ENCODE results near the gene LTBP1.
"Not testable (repeated sequence)": the region's sequence is repeated elsewhere in the genome, so short reads cannot be mapped to it uniquely, and the experiment has no call there.

The LTBP1 gene

GRCh38 chr2:33158482-33159003 is 211.8 kb downstream of the LTBP1 start:
- DNase-seq = no peak

GRCh38 chr2:33160191-33160590 is 213.4 kb downstream of the LTBP1 start:
- DNase-seq = no peak

- DNase-seq = no peak
Measured at GRCh38 chr2:33166287-33166881, 219.6 kb downstream of the LTBP1 start.

DNA sequence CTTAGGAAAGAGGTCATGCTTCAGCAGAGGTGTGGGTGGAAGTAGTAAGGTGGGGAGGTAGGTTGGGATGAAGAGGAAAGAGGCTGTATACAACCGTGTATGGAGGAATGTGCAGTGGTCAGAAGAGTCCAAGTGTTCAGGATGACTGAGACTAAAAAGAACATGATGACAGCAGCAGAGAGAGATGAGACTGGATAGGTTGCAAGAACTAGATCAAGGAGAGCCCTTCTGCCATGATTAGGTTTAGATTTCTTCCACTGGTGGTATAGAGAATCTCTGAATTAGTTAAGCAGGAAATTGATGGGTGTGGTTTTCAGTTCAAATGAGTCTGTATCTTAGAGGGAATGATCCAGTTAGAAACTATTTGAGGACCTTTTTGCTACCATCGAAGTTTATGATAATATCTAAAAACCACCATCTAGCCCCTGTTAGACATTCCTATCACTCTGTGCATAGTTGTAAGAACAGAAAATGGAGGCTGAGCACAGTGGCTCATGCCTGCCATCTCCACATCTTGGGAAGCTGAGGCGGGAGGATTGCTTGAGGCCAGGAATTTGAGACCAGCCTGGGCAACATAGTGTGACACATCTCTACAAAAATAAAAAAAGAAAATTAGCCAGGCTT is 221.0 kb downstream of the LTBP1 start:
- DNase-seq = no peak

DNA sequence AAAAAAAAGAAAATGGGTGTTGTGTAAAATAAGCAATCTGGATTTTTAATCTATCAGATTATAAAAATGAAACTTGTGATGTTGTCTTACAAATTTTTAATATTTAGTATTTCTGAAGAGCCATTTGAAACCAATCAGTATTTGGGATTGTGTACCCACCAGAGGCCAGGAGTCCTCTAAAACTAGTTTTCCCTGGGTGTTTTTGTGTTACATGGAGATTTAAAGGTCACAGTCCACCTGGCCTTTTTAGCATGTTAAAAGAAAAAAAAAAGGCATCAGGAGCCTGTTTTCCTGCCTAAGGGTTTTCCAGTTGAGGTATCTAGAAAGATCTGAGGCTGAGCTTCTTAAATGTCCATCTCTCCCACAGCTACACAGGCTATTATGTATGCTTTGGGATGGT is 221.7 kb downstream of the LTBP1 start:
- no peak for DNase-seq

DNA sequence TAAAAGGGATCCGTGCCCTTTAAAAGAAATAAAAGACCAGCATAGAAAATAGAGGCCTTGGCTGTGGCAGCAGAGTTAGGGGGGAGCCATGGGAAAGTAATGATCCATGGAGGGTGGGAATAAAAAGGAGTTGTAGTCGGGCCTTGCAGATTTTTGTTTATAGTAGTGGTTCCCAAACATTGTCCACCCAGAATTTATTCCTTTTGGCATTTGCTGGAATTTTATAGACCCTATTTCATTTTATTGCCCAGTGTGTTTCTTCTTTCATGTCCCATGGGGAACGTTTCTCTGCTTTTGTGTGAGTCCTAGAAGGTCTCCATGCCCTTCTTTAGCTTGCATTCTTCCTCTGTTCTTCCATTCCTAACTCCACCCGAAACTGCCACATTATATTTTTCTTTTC is 222.2 kb downstream of the LTBP1 start:
- no peak for DNase-seq

DNA sequence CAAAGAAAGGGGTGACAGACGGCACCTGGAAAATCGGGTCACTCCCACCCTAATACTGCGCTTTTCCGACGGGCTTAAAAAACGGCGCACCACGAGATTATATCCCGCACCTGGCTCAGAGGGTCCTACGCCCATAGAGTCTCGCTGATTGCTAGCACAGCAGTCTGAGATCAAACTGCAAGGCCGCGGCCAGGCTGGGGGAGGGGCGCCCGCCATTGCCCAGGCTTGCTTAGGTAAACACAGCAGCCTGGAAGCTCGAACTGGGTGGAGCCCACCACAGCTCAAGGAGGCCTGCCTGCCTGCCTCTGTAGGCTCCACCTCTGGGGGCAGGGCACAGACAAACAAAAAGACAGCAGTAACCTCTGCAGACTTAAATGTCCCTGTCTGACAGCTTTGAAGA is 223.5 kb downstream of the LTBP1 start:
- DNase-seq = not testable (repeated sequence)

DNA sequence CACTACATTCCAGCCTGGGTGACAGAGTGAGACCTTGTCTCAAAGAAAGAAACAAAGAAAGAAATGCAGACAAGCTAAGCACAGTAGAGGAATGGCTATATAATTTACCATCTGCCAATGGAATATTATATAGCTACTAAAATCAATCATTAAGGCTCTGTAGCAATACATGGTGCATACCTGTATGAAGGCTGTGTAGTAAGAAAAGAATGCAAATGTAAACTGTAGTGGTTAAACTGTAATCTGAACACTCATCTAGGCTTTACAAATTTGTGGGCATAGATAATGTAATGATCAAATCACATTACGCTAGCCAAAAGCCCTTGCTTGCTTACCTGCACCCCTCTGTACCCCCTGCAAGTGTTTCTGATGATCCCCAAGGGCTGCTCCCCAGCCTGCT is 230.9 kb downstream of the LTBP1 start:
- DNase-seq = no peak

GRCh38 chr2:33178209-33178608 is 231.5 kb downstream of the LTBP1 start:
- no peak for DNase-seq

GRCh38 chr2:33180915-33181314 is 234.2 kb downstream of the LTBP1 start:
- DNase-seq = no peak

DNA sequence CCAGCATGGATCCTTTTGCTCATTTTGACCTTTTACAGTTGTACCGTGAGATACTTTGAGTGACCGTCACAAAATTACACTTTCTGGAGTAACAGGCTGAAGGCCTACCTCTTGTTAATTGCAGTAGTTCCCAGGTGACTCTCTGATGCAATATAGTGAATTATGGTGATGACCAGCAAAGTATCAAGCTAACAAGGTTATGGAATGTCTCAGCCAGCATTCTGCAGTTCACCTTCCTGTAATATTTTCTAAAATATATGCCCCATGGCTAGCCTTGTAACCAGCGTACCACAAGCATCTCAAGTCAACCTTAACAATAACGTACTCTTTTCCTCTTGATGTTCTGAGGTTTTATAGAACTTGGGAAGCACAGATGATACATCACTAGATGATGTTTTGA is 234.7 kb downstream of the LTBP1 start:
- no peak for DNase-seq

DNA sequence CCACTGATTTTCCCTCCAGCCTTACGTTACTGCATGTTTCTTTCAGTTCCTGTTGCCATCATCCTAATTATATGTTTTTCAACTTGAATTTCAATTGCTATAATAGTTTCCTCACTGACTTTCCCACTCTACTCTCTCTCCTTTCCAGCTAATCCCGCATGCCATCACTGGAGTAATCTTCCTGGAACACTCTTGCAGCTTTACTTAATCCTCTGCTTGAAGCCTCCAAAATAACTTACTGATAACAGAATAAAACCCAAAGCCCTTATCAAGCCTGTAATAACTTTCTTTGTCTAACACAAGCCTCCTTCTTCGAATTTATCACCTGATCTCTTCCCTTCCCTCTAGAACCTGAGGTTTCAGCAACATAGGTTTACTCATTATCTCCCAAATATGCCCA is 237.3 kb downstream of the LTBP1 start:
- no peak for DNase-seq

DNA sequence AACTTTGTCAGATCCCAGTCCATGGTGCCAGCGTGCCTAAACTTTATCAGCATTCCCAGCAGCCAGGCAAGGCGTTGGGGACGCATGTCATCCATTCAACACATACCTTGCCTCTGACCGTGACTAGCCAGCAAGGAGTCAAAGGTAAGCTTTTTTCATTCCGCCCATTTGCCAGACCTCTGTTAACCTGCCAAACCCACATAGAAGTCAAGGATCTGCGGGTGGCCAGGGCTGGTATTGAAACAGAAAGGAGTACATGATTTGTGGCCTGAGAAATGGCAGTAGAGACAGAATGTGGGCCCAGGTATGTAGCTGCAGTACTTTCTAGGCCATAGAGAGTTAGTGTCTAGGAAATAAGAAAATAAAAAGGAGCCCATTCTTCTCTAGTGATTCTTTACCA is 240.2 kb downstream of the LTBP1 start:
- DNase-seq = no peak

GRCh38 chr2:33188799-33189198 is 242.0 kb downstream of the LTBP1 start:
- no peak for DNase-seq

DNA sequence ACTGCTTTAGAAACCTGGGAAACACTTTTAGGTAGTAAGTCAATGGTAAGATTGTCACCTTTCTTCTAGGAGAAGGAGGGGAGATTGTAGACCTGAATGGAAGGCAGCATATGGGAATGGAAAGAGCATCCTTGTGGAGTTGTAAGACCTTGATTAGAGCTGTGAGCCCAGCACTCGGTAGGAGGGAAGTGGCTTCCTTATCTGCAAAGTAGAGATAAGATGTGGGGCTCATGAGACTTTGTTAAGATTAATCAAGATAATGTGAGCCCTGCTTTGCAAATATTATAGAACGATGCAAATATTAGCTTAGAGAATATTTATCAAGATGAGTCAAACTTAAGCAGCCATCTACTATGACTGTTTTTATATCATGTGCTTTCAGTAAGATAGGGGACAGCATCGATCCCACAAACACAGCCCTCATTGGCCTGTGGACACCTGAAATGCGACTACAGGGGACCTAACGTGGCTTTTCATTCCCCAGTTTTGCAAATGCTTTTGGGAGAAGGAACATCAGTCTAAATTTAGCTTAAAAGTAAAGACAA is 243.7 kb downstream of the LTBP1 start:
- DNase-seq = no peak

DNA sequence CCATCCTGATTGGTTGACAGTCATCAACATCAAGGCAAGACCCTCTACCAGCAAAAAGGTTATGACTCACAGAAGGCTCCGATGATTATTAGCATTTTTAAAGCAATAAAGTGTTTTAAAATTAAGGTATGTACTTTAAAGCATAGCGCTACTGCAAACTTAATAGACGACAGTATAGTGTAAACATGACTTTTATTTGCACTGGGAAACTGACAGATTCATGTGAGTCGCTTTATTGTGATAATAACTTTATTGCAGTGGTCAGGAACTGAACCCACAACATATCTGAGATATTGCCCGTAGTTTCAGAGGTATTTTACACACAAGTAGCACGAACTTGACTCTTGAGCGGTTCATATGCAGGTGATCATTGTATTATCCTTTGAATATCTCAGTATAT is 249.1 kb downstream of the LTBP1 start:
- DNase-seq = no peak

DNA sequence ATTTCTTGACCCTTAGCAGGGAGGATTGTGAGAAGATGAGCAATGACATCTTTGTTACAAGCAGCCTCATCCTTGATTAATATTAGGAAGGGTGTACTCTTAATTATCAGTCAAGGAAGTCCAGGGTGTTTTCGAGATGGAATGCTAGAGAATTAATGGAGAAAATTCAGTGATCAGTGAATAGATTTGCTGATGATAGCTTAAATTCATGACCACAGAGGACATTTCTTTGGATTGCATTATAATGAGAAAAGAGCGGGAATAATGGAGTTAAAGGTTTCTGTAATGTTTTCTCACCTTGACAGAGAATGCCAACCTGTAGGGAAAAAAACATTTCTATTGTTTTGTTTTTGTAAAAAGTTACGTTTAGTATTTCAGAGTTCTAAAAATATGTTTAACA is 249.9 kb downstream of the LTBP1 start:
- DNase-seq = no peak

DNA sequence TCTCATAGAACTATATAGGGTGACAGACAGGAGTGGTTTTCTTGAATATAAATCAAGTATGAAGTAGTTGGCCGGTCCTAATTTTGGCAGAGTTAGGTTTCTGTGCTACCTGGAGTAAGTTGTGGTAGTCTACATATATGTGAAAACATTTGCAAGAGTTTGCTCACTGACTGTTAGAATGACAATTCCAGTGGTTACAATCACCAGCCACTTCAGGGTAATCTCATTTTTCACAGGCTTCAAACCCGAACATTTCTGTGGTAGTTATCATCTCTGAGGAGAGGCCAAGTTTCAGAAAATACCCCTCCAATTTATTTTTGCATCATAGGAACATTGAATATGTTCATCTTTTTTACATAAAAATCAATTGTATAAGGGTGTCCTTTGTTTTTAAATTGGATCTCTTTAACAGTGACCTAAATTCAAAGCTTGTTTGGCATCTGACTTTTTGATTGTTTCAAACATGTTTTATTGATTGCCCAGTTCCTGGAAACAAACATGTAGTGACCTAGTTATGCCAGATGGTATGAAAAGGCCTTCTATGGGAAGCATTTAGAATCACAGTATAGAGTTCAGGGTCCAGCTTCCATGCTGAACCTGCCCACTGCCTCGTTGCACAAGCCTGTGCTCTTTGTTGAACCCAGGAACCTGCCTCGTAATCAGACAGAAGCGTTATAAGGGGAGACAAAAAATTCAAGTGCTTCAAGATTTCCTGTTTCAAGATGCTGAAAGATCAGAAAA is 250.6 kb downstream of the LTBP1 start:
- no peak for DNase-seq

- DNase-seq = peak in 1 of 2 experiments; percentile 68
Measured at GRCh38 chr2:33202641-33203522, 256.1 kb downstream of the LTBP1 start.

DNA sequence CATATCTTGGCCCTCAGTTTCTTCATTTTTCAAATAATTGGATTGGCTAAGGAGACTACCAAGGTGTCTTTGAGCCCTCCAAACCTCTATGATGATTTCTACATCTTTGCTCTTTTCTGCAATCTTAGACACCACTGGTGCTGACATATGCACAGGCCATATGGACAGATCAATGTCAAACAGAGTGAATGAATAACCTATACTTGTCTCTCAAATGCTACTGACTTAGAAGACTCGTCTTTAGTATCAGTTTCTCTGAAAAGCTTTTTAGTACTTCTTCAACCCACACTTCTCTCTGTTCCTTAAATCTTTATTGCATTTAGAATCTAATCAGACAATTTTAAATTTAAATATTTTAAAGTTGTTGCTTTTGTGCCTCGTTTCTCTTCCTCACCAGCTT is 258.2 kb downstream of the LTBP1 start:
- DNase-seq = no peak

GRCh38 chr2:33205693-33206434 is 259.1 kb downstream of the LTBP1 start:
- DNase-seq = no peak

DNA sequence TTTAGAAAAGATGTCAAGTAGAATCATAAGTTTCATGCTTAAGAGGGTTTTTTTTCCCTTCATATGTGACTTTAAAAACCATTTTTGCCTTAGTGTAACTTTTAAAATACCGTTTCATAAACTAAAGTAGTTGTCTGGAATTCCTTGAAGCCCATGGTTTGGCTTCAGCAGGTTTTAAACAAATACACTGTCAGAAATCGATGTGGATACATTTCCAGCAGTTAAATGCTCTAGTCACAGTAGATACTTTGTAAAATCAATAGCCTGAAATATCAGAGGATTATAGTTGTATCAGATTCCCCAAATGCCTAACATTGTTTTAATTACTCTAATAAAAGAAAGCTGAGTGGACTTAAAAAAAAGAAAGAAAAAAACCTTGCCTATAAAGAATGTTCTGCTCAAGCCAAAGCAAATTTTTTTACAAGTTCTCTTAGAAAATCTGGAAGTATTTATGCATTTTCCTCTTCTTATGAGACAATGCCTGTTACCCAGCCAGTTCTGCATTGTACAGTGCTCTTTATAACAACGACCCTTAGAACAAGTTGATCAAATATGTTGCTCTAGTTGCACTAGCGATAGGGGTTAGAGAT is 260.5 kb downstream of the LTBP1 start:
- no peak for DNase-seq

All from NCI-H446 (cell line).